GM21717 (cell line): ENCODE data around the gene ABCA13.

Experiments
- ATAC-seq: cut with Tn5 transposase; IDR thresholded peaks from one replicate; pipeline ENCODE4 v1.9.1; 2021; ENCODE audit warnings: mild to moderate bottlenecking, moderate library complexity; ENCODE audit not compliant: unreplicated experiment

The ABCA13 gene

DNA sequence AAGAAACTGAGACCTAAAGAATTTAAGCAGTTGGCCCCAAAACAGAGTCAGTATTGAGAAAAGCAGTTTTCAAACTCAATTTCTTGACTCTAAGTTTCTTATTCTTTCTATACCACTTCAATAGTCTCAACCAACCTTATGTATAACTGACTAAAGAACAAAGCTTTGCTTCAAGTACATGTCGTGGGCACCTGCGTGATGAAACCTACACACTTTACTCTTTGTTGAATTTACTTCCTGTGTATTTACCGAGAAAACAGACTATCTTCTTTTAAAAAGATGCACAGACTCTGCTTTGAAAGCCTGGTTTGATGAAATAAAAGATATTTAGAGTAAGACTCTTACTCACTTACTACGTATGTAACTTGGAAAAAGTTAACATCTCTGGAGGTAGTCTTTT, 455.9 kb downstream of the ABCA13 start:
- no peak for ATAC-seq

DNA sequence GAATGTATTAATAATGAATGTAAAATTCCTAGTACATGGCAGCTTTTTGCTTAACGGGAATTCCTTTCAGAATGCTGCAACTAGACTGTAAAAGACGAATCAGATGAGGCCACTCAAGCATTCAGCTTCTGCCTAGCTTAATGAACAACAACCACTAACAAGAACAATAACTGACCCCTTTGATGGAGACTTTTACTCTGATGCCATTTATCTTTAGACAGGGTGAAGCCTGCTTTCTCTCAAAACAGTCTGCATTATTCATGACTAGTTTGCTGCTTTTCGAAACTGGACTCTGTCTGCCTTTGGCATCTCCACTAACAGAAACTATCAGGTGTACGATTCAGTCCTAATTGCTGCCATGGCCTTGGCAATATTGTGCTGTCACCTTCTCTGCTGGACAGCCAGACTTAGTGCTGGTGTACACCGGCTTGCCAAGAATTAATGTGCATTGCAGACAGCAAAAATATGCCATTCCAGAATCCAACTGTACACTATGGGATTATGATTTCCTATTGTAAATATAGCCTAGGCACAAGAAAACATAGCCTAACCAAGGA, 457.6 kb downstream of the ABCA13 start:
- no peak for ATAC-seq

DNA sequence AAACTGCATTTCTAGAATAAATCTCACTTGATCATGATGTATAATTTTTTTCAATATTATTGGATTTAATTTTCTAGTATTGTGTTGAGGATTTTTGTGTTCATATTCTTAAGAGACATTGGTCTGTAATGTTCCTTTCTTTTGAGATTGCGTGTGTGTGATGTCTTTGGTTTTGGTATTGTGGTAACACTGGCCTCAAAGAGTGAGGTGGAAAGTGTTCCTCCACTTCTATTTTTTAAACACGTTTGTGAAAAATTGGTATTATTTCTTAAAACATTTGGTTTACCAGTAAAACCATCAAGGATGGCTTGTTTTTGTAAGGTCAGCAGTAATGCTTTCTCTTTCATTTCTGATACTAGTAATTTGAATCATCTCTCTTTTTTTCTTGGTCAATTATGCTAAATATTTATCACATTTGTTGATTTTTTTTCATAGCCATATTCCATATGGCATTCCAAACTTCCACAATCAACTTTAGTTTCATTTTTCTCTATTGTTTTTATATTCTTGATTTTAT, 462.9 kb downstream of the ABCA13 start:
- ATAC-seq = no peak

DNA sequence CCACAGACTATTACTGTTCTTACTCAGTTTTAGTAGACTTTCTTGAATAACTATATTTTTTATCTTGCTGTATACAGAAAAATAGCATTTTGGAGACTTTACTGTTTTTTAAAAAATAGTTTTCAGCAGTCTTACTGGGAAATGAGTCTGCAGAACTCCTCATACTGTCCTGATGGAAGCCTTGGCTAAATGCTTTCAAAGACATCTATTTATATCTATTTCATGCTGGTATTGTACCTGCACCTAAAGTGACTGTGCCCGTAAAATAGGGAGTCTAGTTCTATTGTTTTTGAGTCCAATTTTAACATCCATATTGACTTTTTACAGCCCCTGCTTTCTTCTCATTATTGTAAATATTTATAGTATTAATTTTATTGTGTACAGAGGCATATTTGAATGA, 464.5 kb downstream of the ABCA13 start:
- no peak for ATAC-seq

DNA sequence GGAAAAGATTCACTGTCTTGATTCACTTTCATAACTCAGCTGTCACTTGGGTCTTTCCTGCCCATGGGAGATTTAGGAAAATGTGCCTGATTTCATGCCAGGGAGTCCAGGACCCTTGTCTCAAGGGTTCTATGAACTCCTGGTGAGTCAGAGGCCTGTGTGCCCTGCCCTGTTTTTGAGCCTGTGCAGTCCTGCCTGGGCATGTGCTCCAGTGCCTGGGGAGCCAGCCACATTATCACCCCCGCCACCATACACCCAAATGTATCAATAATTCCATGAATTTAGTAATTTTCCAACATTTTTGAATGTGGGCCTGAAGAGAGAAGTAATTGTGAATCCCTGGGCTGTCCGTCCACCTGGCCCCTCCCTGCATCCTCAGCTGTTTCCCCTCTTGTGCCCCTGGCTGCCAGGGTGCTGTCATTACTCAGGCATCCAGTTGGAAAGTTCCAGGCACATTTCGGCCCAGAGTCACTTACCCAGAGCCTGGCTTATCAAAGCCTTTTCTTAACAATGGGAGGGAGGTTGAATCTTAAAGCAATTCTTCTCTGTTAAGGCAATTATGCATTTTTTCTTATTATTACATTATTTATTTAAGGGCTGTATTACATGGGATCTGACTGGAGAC, 465.2 kb downstream of the ABCA13 start:
- no peak for ATAC-seq

DNA sequence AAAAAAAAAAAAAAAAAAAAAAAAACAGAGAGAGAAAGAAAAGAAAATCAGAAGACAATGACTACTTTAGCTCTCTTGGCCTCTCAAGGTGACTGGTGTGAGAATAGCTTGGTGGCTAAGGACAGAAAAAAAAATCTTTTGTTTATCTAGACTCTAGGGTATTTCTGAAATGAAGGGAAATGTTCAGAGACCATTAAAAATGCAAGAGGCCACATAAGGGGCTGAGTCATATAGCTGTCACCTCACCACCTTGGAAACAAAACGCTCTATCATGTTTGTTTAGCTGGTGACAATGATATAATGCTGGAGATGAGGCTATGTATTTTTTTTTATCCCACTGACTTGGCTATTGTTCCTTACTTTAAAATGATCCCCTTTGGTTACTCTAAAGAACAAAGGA, 466.1 kb downstream of the ABCA13 start:
- no peak for ATAC-seq

DNA sequence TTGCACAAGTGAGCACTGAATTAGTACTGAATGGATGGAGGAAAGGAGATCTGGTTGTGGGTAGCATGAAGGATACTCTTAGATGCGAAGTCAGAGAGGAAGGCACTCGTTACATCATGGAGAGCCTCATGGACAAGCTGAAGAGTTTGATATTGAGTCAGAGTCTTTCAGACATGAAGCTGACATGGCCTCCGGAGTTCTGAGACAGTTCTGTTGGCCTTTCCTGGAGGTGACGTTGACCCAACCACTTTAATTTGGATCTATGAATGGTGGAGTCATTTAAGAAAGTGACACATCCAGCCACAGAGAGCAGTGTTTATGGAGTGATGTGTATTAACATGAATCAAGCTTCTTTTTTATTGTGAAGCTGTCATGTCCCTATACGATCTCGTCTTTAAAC, 466.8 kb downstream of the ABCA13 start:
- no peak for ATAC-seq

DNA sequence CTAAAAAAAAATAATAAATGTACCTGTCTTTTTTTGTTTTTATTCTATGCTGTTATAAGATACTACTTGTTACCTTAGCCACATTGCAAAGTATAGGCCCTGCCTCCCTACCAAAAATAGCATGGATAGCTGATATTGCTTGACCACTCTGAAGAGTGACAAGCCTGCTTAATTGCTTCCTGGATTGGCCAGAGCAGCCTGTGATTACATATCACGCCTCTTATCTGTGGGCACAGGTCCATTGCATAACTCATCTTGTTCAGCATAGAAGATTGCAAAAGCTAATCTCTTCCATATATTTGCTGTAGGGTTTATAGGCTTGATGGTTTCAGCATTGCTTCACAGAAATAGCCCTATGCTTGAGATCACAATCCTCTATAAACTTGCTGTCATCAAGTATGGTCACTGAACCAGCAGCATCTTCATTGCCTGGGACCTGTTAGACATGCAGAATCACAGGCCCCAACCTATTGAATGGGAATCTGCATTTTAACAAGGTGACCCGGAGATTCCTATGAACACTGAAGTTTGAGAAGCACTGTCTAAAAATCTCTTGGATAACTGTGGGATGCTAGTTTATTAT, 472.3 kb downstream of the ABCA13 start:
- ATAC-seq = no peak

DNA sequence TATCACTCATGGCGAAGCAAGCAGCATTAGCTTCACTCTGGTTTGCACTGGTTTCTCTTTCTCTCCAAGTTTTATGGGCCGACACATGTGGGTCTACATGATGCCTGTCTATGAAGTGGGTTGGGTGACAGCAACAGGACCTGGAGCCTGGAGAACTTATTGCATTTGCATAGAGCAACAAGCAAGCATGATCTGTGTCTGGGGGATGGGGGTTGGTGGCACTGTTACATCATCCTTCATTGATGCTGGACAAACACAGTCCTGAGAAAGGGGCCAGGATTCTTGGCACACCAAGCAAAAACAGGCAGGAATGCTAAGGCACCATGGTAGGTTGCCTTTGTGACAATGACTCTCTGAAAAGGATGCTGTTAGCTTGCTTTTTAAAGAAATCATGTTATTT, 486.9 kb downstream of the ABCA13 start:
- ATAC-seq = no peak

DNA sequence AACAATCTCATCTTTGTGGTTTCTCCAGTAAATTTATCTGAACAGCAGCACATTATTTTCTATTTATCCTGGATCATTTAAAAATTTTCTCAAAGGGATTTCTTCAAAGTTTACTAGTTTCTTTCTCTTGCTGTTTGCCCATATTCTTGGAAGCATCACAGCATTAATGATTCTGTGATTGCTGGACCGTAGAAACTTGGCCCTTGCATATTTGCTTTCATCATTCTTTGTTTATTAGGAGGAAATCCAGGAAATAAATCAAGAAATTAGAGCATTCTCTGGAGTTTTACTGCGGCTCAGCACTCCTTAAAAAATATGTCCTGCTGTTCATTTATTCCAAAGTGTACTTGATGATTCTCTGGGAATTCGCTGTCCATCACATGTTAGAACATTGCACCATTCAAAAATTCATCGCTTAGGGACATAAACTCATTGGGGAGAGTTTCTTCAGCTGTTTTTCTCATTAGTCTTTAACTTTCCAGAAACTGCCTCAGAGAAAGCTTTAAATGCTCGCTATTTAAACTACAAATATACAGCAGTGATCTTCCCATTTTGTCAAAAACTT, 489.1 kb downstream of the ABCA13 start:
- ATAC-seq = no peak

DNA sequence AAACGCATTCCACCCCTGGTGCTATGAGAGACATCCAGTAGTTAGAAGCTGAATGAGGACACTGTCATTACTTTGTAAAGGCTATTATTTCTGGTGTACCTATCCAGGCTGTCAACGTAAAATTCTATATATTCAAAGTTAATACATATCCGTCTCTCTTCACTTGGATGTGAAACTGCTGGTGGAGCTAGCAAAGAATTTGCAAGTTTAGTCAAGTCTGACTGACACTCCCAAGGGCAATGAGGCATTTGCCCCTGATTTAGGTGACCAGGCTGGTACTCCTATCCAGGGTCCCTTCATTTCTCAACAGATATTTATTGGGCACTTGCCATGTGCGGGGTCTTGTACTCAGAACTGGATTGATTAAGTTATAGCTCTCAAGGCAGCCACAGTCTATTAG, 493.0 kb downstream of the ABCA13 start:
- ATAC-seq = no peak

DNA sequence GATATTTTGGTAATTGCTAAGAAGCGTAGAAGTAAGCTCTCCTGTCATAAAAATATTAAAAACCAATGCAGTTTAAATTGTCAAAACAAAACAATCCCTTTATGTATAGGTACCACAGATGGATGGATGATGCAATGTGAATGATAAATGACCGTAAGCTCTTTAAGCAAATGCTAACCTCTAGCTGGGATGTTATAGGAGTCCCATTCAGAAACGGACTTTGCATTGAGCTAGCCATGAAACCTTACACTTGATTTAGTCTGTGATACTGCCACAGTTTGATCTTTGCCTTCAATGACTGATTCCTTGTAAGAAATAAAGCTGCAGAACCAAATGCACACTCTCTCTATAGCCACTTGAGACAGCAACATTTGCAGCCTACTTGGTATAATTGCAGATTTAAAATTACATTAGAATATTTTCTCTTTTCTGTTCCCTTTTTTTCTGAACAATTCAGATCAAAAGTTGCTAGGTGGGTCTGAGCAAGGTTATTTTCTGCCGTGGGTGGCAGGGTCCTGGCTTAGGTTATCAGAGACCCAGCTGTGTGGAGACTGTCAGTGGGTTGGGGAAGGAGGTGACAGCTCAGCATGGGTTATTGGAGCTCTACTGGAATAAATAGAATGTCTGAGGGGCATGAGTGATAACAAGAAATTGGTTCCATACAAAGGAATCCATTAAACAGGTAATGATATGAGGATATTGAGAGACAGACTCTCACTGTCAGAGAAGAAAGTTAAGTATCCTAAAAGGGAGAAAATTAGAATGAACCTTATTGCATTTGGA, 494.3 kb downstream of the ABCA13 start:
- ATAC-seq = no peak

DNA sequence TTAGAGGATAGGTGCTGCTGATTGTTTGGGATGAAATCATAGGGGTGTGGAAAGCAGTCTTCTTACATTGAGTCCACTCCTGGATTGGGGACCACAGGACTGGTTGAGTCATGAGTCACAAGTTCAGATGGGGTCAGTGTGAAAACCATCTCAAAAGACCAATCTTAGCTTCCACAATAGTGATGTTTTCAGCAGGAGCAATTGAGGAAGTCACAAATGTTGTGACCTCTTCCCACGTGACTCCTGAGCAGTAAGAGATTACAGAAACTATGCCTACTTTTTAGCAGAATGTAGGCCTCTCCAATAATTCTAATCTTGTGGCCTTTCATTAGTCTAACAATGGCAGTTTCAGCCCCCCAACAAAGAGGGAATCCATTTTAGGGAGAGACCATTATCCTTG, 496.1 kb downstream of the ABCA13 start:
- no peak for ATAC-seq

DNA sequence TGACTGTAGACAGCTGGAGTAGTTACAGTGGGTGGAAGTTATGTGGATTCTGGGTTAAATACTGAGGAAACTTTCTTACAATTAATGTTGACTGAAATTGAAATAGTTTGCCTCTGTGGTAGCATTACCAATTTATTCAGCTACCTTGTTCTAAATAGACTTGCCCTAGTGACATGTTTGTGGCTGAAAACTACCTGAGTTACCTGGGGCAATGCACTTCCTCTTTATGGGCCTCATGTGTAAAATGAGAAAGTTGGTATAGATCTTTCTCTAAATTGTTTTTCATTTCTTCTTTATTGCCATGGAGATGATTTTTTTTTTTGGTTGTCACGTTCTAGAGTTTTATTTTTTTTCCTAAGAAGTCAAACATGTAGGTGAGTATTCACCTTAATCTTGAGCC, 500.4 kb downstream of the ABCA13 start:
- no peak for ATAC-seq

DNA sequence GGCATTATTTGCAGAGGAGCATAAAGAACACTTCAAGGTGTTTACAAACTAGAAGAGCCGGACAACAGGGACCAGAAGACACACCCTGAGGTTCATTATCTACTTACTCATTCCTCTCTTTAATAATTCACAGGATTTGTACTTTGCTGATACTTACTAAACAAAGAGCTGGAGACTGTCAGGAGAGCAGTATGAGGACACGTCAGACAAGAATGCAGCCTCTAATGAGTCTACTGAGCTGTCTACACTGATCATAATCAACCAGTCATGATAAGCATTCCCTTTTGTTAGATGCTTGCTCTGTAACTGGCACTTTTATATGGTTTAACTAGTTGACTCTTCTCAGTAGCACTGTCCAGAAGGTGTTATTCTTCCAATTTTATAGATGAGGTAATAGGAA, 509.7 kb downstream of the ABCA13 start:
- no peak for ATAC-seq

DNA sequence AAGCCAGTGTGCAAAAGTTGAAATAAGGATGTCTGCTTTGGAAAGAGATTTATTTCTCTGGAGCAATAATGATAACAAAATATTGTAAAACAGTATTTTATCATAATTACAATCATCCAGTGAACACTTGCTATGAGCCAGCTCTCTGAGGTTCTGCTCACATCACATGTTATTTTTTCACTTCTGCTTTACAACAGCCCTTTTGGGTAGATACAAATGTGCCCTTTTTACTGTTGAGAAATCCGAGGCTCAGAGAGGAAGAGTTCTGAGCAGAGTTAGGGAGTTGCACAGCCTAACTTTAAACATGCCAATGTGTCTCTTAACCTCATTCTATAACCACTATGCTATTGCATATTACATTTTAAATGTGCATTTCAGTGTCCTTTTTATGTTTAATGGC, 520.5 kb downstream of the ABCA13 start:
- ATAC-seq = no peak
